Measurements from ENCODE around the gene BIRC2.
A peak's percentile ranks its signal among the peaks of the same experiment; 100 is the strongest.

Gene BIRC2

DNA sequence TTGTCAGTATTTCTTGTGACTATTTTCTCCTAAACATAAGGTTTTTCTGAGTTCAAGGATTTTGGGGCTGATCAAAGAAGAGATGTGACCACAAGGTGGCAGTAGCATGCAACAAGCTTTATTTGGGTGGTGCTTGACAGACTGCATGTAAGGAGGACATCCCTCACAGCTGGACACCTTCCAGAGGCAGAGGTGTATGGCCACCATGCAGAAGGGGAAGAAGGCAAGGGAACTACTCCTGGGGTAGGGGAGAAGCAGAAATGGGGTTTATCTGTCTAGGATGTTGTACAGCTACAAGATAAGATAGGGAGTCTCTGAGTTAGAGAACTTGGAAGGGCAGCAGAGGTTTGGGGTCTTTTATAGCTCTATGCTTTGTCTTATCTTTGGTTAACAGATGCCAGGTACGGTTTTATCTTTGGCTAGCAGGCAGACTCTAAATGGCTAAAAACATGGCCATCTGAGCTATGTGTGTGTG lies 5.1 kb upstream of the BIRC2 start:
- TF ChIP-seq, protein P1, sequence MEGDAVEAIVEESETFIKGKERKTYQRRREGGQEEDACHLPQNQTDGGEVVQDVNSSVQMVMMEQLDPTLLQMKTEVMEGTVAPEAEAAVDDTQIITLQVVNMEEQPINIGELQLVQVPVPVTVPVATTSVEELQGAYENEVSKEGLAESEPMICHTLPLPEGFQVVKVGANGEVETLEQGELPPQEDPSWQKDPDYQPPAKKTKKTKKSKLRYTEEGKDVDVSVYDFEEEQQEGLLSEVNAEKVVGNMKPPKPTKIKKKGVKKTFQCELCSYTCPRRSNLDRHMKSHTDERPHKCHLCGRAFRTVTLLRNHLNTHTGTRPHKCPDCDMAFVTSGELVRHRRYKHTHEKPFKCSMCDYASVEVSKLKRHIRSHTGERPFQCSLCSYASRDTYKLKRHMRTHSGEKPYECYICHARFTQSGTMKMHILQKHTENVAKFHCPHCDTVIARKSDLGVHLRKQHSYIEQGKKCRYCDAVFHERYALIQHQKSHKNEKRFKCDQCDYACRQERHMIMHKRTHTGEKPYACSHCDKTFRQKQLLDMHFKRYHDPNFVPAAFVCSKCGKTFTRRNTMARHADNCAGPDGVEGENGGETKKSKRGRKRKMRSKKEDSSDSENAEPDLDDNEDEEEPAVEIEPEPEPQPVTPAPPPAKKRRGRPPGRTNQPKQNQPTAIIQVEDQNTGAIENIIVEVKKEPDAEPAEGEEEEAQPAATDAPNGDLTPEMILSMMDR (conservative IDR thresholded peaks at IDR 0.05; ENCODE audit: low read length) = peak; percentile 88
- H3K4me3 ChIP-seq (ENCODE audit: low read length) = no peak overlapping the region
- DNase-seq (ENCODE audit: low read depth) = peak; percentile 85

DNA sequence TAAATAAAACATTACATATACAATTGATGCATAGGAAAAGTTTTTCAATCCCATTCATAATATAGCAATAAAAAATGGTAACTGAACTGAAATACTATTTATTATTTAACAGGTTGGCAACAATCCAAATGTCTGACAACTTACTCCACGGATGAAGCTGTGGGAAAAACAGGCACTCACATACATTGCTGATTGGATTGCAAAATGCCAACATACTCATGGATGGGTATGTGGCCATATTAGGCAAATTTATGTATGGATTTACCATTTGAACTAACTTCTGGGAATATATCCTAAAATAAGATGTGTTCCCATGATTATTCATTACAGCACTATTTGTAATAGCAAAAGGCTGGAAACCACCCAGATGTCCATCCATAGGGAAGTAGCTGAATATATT lies 3.2 kb upstream of the BIRC2 start:
- no peak for DNase-seq (ENCODE audit: low read depth)
- TF ChIP-seq, protein P1 (conservative IDR thresholded peaks at IDR 0.05; ENCODE audit: low read length) = no peak
- H3K4me3 ChIP-seq (ENCODE audit: low read length) = no peak overlapping the region

DNA sequence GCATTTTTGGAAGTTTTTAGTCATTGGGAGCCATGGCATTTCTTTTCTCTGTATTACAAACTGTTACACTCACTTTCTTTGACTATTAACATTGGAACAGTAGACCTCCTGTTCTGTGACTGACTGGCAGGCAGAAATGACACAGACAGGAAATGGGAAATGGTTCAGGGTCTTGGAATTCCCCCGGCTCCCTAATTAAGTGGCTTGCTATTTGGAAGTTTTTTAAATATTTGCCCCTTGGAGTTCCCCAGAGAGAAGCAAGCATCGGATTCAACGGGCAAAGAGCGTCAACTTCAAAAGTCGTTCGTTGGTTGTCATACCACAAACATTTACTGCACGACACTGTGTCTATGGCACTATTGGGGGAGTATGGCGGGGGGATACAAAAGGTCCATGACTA lies 1.1 kb upstream of the BIRC2 start:
- TF ChIP-seq, protein P1 (conservative IDR thresholded peaks at IDR 0.05; ENCODE audit: low read length) = no peak
- peak overlapping the region; percentile 84 for H3K4me3 ChIP-seq (ENCODE audit: low read length)
- peak; percentile 49 for DNase-seq (ENCODE audit: low read depth)

DNA sequence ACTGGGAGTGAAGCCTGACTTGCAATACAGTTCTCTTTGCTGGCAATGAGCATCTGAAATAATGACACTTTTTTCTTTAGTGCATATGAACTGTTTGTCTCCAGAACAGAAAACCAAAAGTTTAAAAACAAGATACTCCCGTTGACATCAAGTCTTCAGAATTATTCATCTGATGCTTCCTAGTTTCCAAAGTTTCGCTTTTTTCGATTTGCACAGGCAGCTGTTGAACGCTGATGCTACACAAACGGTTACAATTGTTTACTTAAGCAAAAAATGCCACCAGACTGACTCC lies 612 bp upstream of the BIRC2 start:
- TF ChIP-seq, protein P1 (conservative IDR thresholded peaks at IDR 0.05; ENCODE audit: low read length) = no peak
- peak overlapping the region; percentile 84 for H3K4me3 ChIP-seq (ENCODE audit: low read length)

DNA sequence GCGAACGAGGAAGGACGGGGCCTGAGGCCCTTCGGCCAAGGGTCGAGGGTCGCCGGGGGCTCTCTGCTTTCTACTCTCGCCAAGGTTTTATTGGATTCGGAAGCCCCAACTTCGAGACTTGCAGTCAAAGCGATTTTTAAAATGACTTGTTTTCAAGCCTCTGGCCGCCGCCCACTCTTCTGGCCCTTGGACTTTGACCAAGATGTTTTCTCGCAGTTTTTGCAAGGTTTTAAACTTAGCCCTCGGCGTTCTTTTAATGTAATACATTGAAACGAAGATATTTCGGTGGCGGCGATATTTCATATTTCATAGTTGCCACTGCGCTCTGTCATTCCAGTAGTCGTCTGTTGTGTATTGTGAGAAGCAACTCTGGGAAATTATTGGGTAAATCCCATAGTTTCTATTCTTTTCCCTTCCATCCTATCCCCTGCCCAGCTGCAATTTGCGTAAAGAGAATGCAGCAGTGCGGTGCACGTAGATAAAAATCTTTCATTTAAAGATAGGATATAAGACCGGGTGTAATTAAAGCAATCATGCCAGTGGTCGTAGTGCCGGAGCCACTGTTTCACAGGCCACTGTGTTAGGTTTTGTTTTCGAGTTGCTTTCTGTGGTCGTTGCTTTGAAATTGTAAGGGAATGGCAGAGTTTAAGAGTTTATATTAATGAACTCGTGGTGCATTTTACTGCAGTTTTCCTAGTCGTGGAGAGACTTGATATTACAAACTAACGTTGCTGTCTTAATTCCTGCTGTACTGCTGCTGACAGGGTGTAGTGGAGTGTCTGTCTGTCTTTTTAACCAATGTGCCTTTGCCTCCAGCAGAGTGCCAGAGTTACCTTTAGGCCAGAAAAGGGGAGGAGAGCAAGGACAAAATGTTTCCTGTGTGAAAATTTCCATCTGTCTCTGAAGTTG lies 702 bp downstream of the BIRC2 start:
- H3K4me3 ChIP-seq (ENCODE audit: low read length) = peak overlapping the region; percentile 74
- DNase-seq (ENCODE audit: low read depth) = peak; percentile 30
- TF ChIP-seq, protein P1 (conservative IDR thresholded peaks at IDR 0.05; ENCODE audit: low read length) = no peak

More for the DNA sequence above, 612 bp upstream of the BIRC2 start:
- DNase-seq (ENCODE audit: low read depth) = no peak

DNA sequence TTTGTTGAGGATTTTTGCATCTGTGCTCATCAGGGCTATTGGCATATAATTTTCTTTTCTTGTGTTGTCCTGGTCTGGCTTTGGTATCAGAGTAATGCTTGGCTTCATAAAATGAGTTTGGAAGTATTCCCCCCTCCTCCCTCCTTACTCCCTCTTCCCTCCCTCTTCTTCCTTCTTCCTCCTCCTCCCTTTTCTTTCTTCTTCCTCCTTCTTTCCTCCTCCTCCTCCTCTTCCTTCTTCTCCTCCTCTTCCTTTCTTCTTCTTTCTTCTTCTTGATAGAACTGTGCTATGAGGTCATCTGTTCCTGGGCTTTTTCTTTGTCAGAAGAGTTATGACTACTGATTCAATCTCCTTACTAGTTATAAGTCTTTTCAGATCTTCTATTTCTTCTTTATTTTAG lies 10.1 kb downstream of the BIRC2 start:
- no peak overlapping the region for H3K4me3 ChIP-seq (ENCODE audit: low read length)
- TF ChIP-seq, protein P1 (conservative IDR thresholded peaks at IDR 0.05; ENCODE audit: low read length) = no peak
- DNase-seq (ENCODE audit: low read depth) = no peak

DNA sequence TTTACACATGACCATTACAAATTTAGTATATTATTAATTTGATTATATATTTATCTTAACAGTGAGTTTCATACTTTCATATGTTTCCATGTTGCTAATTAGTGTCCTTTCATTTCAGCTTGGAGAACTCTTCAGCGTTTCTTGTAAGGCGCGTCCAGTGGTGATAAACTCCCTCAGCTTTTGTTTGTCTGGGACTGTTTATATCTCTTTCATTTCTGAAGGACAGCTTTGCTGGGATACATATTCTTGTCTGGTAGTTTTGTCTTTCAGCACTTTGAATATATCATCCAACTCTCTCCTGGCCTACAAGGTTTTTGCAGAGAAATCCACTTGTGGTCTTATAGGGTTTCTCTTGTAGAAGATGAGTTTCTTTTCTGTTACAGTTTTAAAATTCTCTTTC lies 12.4 kb downstream of the BIRC2 start:
- no peak overlapping the region for H3K4me3 ChIP-seq (ENCODE audit: low read length)
- no peak for DNase-seq (ENCODE audit: low read depth)
- TF ChIP-seq, protein P1 (conservative IDR thresholded peaks at IDR 0.05; ENCODE audit: low read length) = no peak

All from AG10803 (cell line).